Fibroblast of lung (primary cell): ENCODE results near the gene ATP2B2. TPM values are rescaled to one million over a fixed set of nuclear protein-coding genes. Genes with fewer than 3 reads are reported as not detected.

Source experiments
- DNase-seq, 2 donors: peaks; one replicate each; pipeline versions ENCODE4 v3.0.0 to v3.0.0-alpha.2; 2010; ENCODE audit warnings: low read depth in 2 of 2
- H2AFZ ChIP-seq: 2 replicates; pipeline ENCODE4 v1.5.1; 2012; ENCODE audit warnings: low read length, control low read depth, inconsistent platforms
- H3K27ac ChIP-seq: 2 replicates; pipeline ENCODE4 v1.5.1; 2011; ENCODE audit warnings: low read length, control low read depth; ENCODE audit not compliant: insufficient read depth
- H3K27me3 ChIP-seq: 2 replicates; pipeline ENCODE4 v1.5.1; 2011; ENCODE audit warnings: mild to moderate bottlenecking, low read length; ENCODE audit not compliant: control insufficient read depth, insufficient read depth
- H3K36me3 ChIP-seq: 2 replicates; pipeline ENCODE4 v1.5.1; 2011; ENCODE audit warnings: low read length; ENCODE audit not compliant: control insufficient read depth, insufficient read depth
- H3K4me1 ChIP-seq: 2 replicates; pipeline ENCODE4 v1.5.1; 2011; ENCODE audit warnings: low read length; ENCODE audit not compliant: control insufficient read depth, insufficient read depth; ENCODE audit errors: extremely low read depth
- H3K4me2 ChIP-seq: 2 replicates; pipeline ENCODE4 v1.5.1; 2011; ENCODE audit warnings: low read length, control low read depth; ENCODE audit not compliant: insufficient read depth; ENCODE audit errors: extremely low read depth
- H3K4me3 ChIP-seq, 4 experiments: fragments of 200-600 bp in 1 of 4; sonication (generic) in 1 of 4; replicated peaks in 1 of 4; 2 replicates each; pipeline ENCODE4 v1.5.1; 2011 to 2016; ENCODE audit warnings: low read length in 4 of 4, low read depth in 3 of 4, mild to moderate bottlenecking in 3 of 4, control low read depth in 2 of 4, inconsistent platforms in 1 of 4, mixed read lengths in 1 of 4; ENCODE audit not compliant: insufficient read depth in 1 of 4; ENCODE audit errors: control extremely low read depth in 1 of 4
- H3K79me2 ChIP-seq: 2 replicates; pipeline ENCODE4 v1.5.1; 2012; ENCODE audit warnings: mild to moderate bottlenecking, low read length, inconsistent platforms; ENCODE audit not compliant: control insufficient read depth, insufficient read depth
- H3K9ac ChIP-seq: 2 replicates; pipeline ENCODE4 v1.5.1; 2011; ENCODE audit warnings: mild to moderate bottlenecking, low read length, control low read depth; ENCODE audit not compliant: insufficient read depth
- H3K9me3 ChIP-seq: 2 replicates; pipeline ENCODE4 v1.5.1; 2012; ENCODE audit warnings: low read depth, low read length; ENCODE audit not compliant: control insufficient read depth, insufficient read depth
- H4K20me1 ChIP-seq: 2 replicates; pipeline ENCODE4 v1.5.1; 2011; ENCODE audit warnings: low read length; ENCODE audit not compliant: control insufficient read depth, insufficient read depth; ENCODE audit errors: extremely low read depth
- EZH2 ChIP-seq: IDR thresholded peaks from 2 replicates; pipeline ENCODE4 v1.5.1; 2012; ENCODE audit warnings: low read length, control low read depth, mild to moderate bottlenecking; ENCODE audit errors: missing control alignments
- polyA plus RNA-seq, 2 donors: library from polyadenylated mRNA; depleted of rRNA in 1 of 2; stranded (reverse) in 1 of 2; unstranded in 1 of 2; fragments of >200 nt; gene quantifications; 2 replicates each; pipeline ENCODE4 v1.2.1, GENCODE V29; 2011 to 2012; ENCODE audit warnings: missing spikeins in 1 of 2
- total RNA-seq: library from RNA; depleted of rRNA; stranded (reverse); fragments of >200 nt; gene quantifications from 2 replicates; pipeline ENCODE4 v1.2.1, GENCODE V29; 2014
- TF ChIP-seq, protein P1 (sequence below), 2 donors: IDR thresholded peaks in 1 of 2; conservative IDR thresholded peaks in 1 of 2; 1 replicate in 1 of 2; 2 replicates in 1 of 2; pipeline ENCODE4 v1.5.1; 2011 to 2012; ENCODE audit warnings: low read length in 2 of 2, control low read depth in 1 of 2, inconsistent platforms in 1 of 2, low read depth in 1 of 2, mild to moderate bottlenecking in 1 of 2

Gene ATP2B2
- total and polyA plus RNA-seq, 2 donors (not counting 1 experiment from before 2014, with no cell fraction given): not detected

DNA sequence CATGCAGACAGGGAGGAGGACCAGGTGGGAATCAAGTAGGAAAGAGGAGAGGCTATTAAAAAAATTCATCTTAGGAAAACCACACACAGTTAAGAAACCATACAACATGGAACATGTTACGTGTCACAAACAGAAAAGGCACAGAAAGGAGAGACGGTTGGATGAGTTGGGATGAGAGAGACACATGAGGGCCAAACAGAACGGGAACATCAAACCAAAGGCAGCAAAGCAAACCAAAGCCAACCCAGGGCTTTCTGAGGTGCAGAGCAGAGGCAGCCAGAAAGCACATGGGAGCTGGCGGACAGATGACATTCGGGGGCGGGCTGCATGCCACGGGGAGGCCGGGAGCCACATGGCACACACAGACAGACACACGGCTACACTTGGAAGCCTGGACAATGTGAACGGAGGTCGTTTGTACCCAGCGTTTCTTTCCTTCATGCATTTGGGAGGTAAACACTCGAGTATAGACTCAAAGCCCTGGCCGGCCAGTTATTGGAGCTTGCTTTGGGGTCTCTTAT lies 175.8 kb downstream of the ATP2B2 start:
- DNase-seq: no peak
- no peak overlapping the region for H3K9ac ChIP-seq
- H3K9me3 ChIP-seq: no peaks in the 10 kb centered on the region
- no peaks in the 10 kb centered on the region for H4K20me1 ChIP-seq
- TF ChIP-seq EZH2: no peak
- TF ChIP-seq, protein P1, sequence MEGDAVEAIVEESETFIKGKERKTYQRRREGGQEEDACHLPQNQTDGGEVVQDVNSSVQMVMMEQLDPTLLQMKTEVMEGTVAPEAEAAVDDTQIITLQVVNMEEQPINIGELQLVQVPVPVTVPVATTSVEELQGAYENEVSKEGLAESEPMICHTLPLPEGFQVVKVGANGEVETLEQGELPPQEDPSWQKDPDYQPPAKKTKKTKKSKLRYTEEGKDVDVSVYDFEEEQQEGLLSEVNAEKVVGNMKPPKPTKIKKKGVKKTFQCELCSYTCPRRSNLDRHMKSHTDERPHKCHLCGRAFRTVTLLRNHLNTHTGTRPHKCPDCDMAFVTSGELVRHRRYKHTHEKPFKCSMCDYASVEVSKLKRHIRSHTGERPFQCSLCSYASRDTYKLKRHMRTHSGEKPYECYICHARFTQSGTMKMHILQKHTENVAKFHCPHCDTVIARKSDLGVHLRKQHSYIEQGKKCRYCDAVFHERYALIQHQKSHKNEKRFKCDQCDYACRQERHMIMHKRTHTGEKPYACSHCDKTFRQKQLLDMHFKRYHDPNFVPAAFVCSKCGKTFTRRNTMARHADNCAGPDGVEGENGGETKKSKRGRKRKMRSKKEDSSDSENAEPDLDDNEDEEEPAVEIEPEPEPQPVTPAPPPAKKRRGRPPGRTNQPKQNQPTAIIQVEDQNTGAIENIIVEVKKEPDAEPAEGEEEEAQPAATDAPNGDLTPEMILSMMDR (conservative IDR thresholded peaks at IDR 0.05 in 1 of 2, IDR thresholded peaks at IDR 0.05 in 1 of 2; ENCODE audit: low read depth in 1 of 2, low read length in 2 of 2): no peak
- no peak overlapping the region for H3K4me3 ChIP-seq
- H3K36me3 ChIP-seq: no peaks in the 10 kb centered on the region
- H3K4me1 ChIP-seq: no peaks in the 10 kb centered on the region
- no peaks in the 10 kb centered on the region for H3K79me2 ChIP-seq
- peaks cover 60% of the 10 kb centered on the region for H3K27me3 ChIP-seq
- no peak overlapping the region for H3K27ac ChIP-seq
- no peak overlapping the region for H3K4me2 ChIP-seq
- no peak overlapping the region for H2AFZ ChIP-seq

DNA sequence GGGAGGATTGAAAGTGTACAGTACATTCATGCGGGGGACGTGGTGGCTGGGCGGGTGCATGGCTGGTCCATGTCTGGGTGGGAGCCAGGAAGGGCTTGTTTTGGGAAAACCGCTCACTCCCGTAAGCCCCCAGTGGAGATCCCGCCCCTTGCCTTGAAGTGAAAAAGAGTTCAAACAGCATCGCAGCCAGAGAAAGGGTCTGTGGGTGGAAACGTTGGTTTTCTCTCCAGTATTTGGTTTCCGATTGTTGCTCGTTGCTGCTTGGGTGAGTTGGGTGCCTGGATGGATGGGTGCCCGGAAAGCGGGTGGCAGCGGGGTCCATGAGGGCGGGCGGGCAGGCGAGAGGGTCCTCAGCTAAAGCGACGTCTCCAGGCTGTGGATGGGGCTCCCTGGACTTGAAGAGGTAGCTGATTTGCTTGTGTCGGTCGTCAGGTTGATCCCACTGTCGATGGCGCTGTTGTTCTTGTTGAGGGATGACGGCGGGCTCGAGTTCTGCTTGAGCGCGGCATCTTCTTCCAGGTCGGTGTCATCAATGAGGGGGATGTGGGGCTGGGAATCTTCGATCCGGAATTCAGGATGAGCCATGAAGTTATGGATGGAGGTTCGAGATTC lies 176.8 kb downstream of the ATP2B2 start:
- Histone ChIP-seq H3K79me2 (no peaks in the 10 kb centered on the region), H3K4me3 (no peak overlapping the region), H3K4me2 (no peak overlapping the region), H3K27me3 (peaks cover 60% of the 10 kb centered on the region), H3K4me1 (no peaks in the 10 kb centered on the region), H3K36me3 (no peaks in the 10 kb centered on the region), H2AFZ (no peak overlapping the region), H3K9me3 (no peaks in the 10 kb centered on the region), H3K9ac (no peak overlapping the region), H3K27ac (no peak overlapping the region), H4K20me1 (no peaks in the 10 kb centered on the region)
- DNase-seq: no peak
- TF ChIP-seq EZH2: no peak
- TF ChIP-seq, protein P1 (conservative IDR thresholded peaks at IDR 0.05 in 1 of 2, IDR thresholded peaks at IDR 0.05 in 1 of 2; ENCODE audit: low read depth in 1 of 2, low read length in 2 of 2): no peak

DNA sequence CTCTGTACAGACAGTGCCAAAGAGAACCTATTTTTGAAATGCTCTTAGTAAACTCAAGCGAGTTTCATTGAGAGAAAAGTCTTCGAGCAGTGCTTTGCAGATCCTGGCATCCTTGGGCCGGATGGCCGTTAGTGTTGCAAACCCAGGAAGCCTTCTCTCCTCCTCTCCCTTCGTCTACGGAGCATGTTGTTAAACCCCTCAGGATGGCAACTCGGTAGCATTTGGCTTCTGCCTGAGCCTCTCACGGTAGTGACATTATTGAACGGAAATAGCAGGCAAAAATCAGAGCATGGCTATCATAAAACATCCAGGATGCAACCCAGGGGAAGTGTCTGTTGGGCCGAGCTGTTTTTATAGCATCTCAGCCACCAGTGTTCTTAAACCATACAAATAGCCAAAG lies 177.8 kb downstream of the ATP2B2 start:
- DNase-seq: no peak
- TF ChIP-seq, protein P1 (conservative IDR thresholded peaks at IDR 0.05 in 1 of 2, IDR thresholded peaks at IDR 0.05 in 1 of 2; ENCODE audit: low read depth in 1 of 2, low read length in 2 of 2): no peak
- TF ChIP-seq EZH2: no peak
- Histone ChIP-seq H3K27ac (no peak overlapping the region), H3K36me3 (no peaks in the 10 kb centered on the region), H3K9ac (no peak overlapping the region), H2AFZ (no peak overlapping the region), H3K9me3 (no peaks in the 10 kb centered on the region), H3K4me2 (no peak overlapping the region), H3K4me1 (no peaks in the 10 kb centered on the region), H3K79me2 (no peaks in the 10 kb centered on the region), H3K4me3 (no peak overlapping the region), H4K20me1 (no peaks in the 10 kb centered on the region), H3K27me3 (peaks cover 60% of the 10 kb centered on the region)
